Uterine smooth muscle cell (primary cell): ENCODE measurements around the gene MLYCD. TPM values are rescaled to one million over a fixed set of nuclear protein-coding genes. Genes with fewer than 3 reads are reported as not detected.

ENCODE experiments used
- total RNA-seq: library from RNA; depleted of rRNA; stranded (reverse); fragments of >200 nt; gene quantifications from 2 replicates; pipeline ENCODE4 v1.2.3, GENCODE V29; 2014

The MLYCD gene
- 2.8 and 4.2 TPM in 2 replicates for total RNA-seq

GRCh38 chr16:83898463-83899271 is at the start of gene MLYCD:
MLYCD (plus strand) TSS chr16:83899115; CDS start chr16:83899145, 30 bp downstream.

GRCh38 chr16:83952940-83953795 is 54.3 kb downstream of the MLYCD start, which contains the start of gene OSGIN1:
OSGIN1 (plus strand) TSS chr16:83953240; CDS start chr16:83957672, 4,432 bp downstream.

GRCh38 chr16:83967838-83968305 is 69.0 kb downstream of the MLYCD start, which contains the start of gene NECAB2:
NECAB2 (plus strand) TSS chr16:83968244; CDS start chr16:83968649, 405 bp downstream.

Other genes with a start within 250 kb of the MLYCD start
- 25.1 and 31.9 TPM in 2 replicates for gene HSBP1, start 91.1 kb upstream of the MLYCD start, total RNA-seq
- gene OSGIN1, start 54.1 kb downstream of the MLYCD start, total RNA-seq, result 3.5 and 4.0 TPM in 2 replicates
- 0.12 and 0.22 TPM in 2 replicates for gene NECAB2, start 69.1 kb downstream of the MLYCD start, total RNA-seq
- not detected in 2 replicates for gene SLC38A8, start 143.7 kb downstream of the MLYCD start, total RNA-seq
- gene MBTPS1, start 217.8 kb downstream of the MLYCD start, total RNA-seq, result 85.3 and 125 TPM in 2 replicates
- 26.8 and 29.6 TPM in 2 replicates for gene HSDL1, start 246.1 kb downstream of the MLYCD start, total RNA-seq
- not detected in 2 replicates for gene DNAAF1, start 246.2 kb downstream of the MLYCD start, total RNA-seq